ENCODE results near the gene IKZF3.
"Not testable (repeated sequence)": the region's sequence is repeated elsewhere in the genome, so short reads cannot be mapped to it uniquely, and the experiment has no call there.

IKZF3 gene

GRCh38 chr17:39787041-39787440 lies 77.1 kb downstream of the IKZF3 start:
- in situ Hi-C loops (cut with HindIII; ENCODE audit: low sequenced_read_pairs): no loop called here

- in situ Hi-C loops (cut with HindIII; ENCODE audit: low sequenced_read_pairs): no loop called here
Measured at GRCh38 chr17:39782980-39783379, 81.1 kb downstream of the IKZF3 start.

GRCh38 chr17:39782481-39782880 lies 81.6 kb downstream of the IKZF3 start:
- in situ Hi-C loops (cut with HindIII; ENCODE audit: low sequenced_read_pairs): no loop called here

GRCh38 chr17:39781861-39782213 lies 82.3 kb downstream of the IKZF3 start:
- in situ Hi-C loops (cut with HindIII; ENCODE audit: low sequenced_read_pairs): no loop called here

GRCh38 chr17:39781031-39781860 lies 82.9 kb downstream of the IKZF3 start:
- in situ Hi-C loops (cut with HindIII; ENCODE audit: low sequenced_read_pairs): no loop called here

- in situ Hi-C loops (cut with HindIII; ENCODE audit: low sequenced_read_pairs): no loop called here
Measured at GRCh38 chr17:39777534-39778365, 86.4 kb downstream of the IKZF3 start.

- in situ Hi-C loops (cut with HindIII; ENCODE audit: low sequenced_read_pairs): no loop called here
Measured at GRCh38 chr17:39776252-39776651, 87.9 kb downstream of the IKZF3 start.

GRCh38 chr17:39775031-39775430 lies 89.1 kb downstream of the IKZF3 start:
- in situ Hi-C loops (cut with HindIII; ENCODE audit: low sequenced_read_pairs): no loop called here

- in situ Hi-C loops (cut with HindIII; ENCODE audit: low sequenced_read_pairs): no loop called here
Measured at GRCh38 chr17:39774047-39774446, 90.1 kb downstream of the IKZF3 start.

- in situ Hi-C loops (cut with HindIII; ENCODE audit: low sequenced_read_pairs): no loop called here
Measured at GRCh38 chr17:39772987-39773934, 90.9 kb downstream of the IKZF3 start.

- in situ Hi-C loops (cut with HindIII; ENCODE audit: low sequenced_read_pairs): no loop called here
Measured at GRCh38 chr17:39772415-39772814, 91.7 kb downstream of the IKZF3 start.

GRCh38 chr17:39769974-39770587 lies 94.0 kb downstream of the IKZF3 start:
- in situ Hi-C loops (cut with HindIII; ENCODE audit: low sequenced_read_pairs): no loop called here

GRCh38 chr17:39767147-39767546 lies 97.0 kb downstream of the IKZF3 start:
- in situ Hi-C loops (cut with HindIII; ENCODE audit: low sequenced_read_pairs): no loop called here

- in situ Hi-C loops (cut with HindIII; ENCODE audit: low sequenced_read_pairs): no loop called here
Measured at GRCh38 chr17:39765766-39766165, 98.3 kb downstream of the IKZF3 start.

- in situ Hi-C loops (cut with HindIII; ENCODE audit: low sequenced_read_pairs): no loop called here
Measured at GRCh38 chr17:39765175-39765574, 98.9 kb downstream of the IKZF3 start.

- in situ Hi-C loops (cut with HindIII; ENCODE audit: low sequenced_read_pairs): not testable (repeated sequence)
Measured at GRCh38 chr17:39764171-39764570, 99.9 kb downstream of the IKZF3 start.

- in situ Hi-C loops (cut with HindIII; ENCODE audit: low sequenced_read_pairs): no loop called here
Measured at GRCh38 chr17:39763051-39763820, 100.9 kb downstream of the IKZF3 start.

GRCh38 chr17:39761861-39762496 lies 102.1 kb downstream of the IKZF3 start:
- in situ Hi-C loops (cut with HindIII; ENCODE audit: low sequenced_read_pairs): no loop called here

- in situ Hi-C loops (cut with HindIII; ENCODE audit: low sequenced_read_pairs): no loop called here
Measured at GRCh38 chr17:39759204-39759603, 104.9 kb downstream of the IKZF3 start.
